22Rv1 (cell line): ENCODE measurements around the gene GTPBP4.

Source experiments
- ZFX ChIP-seq: fragments of 450-650 bp; IDR thresholded peaks from 2 replicates; pipeline ENCODE4 v1.6.1; 2017; ENCODE audit warnings: antibody characterized with exemption, borderline replicate concordance
- TF ChIP-seq, protein P1 (sequence below): fragments of 450-650 bp; IDR thresholded peaks from 2 replicates; pipeline ENCODE4 v1.5.1; 2017; ENCODE audit warnings: mild to moderate bottlenecking

DNA sequence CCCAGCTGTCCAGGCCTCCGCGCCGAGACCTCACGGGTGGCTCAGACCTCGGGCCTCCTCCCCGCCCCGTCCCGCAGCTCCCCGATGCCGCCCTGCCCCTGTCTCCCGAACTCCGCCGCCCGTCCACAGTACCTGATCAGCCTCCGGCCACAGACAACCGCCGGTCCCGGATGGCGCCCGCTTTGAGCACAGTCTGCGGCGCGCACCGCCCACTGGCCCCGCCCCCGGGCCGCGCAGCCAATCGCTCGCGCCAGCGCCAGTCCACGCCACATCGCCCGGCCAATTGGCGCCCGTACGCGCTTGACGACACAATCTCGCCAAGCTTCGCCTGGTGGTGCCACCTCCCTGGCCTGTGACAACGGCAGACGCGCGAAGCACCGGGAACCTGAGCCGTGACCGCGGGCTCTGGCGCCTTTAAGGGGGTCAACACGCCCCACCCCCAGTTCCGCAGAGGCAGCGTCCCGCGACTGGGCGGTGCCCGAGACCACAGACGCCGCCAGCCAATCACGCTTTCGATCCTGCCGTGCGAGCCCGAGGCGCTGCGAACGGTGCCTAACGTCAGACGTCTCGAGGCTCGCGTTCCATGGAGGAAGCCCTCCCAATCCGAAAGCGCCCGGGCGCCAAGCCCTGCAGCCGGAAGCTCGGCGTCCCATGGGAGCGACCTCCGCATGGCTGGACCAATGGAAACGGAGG lies 60.6 kb downstream of the GTPBP4 start, which contains the start of gene IDI1:
- TF ChIP-seq, protein P1, sequence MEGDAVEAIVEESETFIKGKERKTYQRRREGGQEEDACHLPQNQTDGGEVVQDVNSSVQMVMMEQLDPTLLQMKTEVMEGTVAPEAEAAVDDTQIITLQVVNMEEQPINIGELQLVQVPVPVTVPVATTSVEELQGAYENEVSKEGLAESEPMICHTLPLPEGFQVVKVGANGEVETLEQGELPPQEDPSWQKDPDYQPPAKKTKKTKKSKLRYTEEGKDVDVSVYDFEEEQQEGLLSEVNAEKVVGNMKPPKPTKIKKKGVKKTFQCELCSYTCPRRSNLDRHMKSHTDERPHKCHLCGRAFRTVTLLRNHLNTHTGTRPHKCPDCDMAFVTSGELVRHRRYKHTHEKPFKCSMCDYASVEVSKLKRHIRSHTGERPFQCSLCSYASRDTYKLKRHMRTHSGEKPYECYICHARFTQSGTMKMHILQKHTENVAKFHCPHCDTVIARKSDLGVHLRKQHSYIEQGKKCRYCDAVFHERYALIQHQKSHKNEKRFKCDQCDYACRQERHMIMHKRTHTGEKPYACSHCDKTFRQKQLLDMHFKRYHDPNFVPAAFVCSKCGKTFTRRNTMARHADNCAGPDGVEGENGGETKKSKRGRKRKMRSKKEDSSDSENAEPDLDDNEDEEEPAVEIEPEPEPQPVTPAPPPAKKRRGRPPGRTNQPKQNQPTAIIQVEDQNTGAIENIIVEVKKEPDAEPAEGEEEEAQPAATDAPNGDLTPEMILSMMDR, result no peak
- TF ChIP-seq ZFX, result no peak
